H9 (cell line): ENCODE data around the gene TIGD1. TPM values are rescaled to one million over a fixed set of nuclear protein-coding genes. Genes with fewer than 3 reads are reported as not detected.

Source experiments
- DNase-seq: peaks from one replicate; pipeline ENCODE4 v3.0.0-alpha.2; 2017
- H2AFZ ChIP-seq: one replicate; pipeline ENCODE4 v1.6.1; 2013; ENCODE audit warnings: mild to moderate bottlenecking, low read length, control low read depth, moderate library complexity
- H2AK5ac ChIP-seq: 2 replicates; pipeline ENCODE4 v1.6.1; 2013; ENCODE audit warnings: low read length, control low read depth, mixed read lengths; ENCODE audit not compliant: insufficient read length
- H2BK120ac ChIP-seq: one replicate; pipeline ENCODE4 v1.6.1; 2013; ENCODE audit warnings: low read depth, mild to moderate bottlenecking, low read length, control low read depth, inconsistent platforms; ENCODE audit not compliant: poor library complexity, severe bottlenecking
- H2BK12ac ChIP-seq: 2 replicates; pipeline ENCODE4 v1.6.1; 2013; ENCODE audit warnings: low read length, control low read depth, mixed read lengths, low read depth; ENCODE audit not compliant: insufficient read length
- H2BK15ac ChIP-seq: 2 replicates; pipeline ENCODE4 v1.6.1; 2013; ENCODE audit warnings: low read depth, low read length, control low read depth
- H2BK20ac ChIP-seq: one replicate; pipeline ENCODE4 v1.6.1; 2013; ENCODE audit warnings: low read depth, mild to moderate bottlenecking, low read length, control low read depth, inconsistent platforms; ENCODE audit not compliant: poor library complexity, severe bottlenecking
- H2BK5ac ChIP-seq: 2 replicates; pipeline ENCODE4 v1.6.1; 2013; ENCODE audit warnings: low read length, control low read depth, mixed read lengths; ENCODE audit not compliant: insufficient read length
- H3K14ac ChIP-seq: 2 replicates; pipeline ENCODE4 v1.6.1; 2013; ENCODE audit warnings: low read length, control low read depth; ENCODE audit not compliant: insufficient read depth
- H3K18ac ChIP-seq: 2 replicates; pipeline ENCODE4 v1.6.1; 2013; ENCODE audit warnings: low read depth, mild to moderate bottlenecking, mixed read lengths, low read length, control low read depth; ENCODE audit not compliant: insufficient read length
- H3K23ac ChIP-seq: 2 replicates; pipeline ENCODE4 v1.6.1; 2013; ENCODE audit warnings: low read length, control low read depth, mixed read lengths, low read depth; ENCODE audit not compliant: insufficient read length
- H3K23me2 ChIP-seq: 2 replicates; pipeline ENCODE4 v1.6.1; 2013; ENCODE audit warnings: low read depth, mild to moderate bottlenecking, mixed read lengths, low read length, control low read depth; ENCODE audit not compliant: insufficient read length, poor library complexity, severe bottlenecking
- H3K27ac ChIP-seq: 2 replicates; pipeline ENCODE4 v1.5.1; 2013; ENCODE audit warnings: low read length, control low read depth, mixed read lengths, low read depth; ENCODE audit not compliant: insufficient read length
- H3K27me3 ChIP-seq: 2 replicates; pipeline ENCODE4 v1.6.1; 2013; ENCODE audit warnings: low read length, control low read depth, inconsistent platforms; ENCODE audit not compliant: insufficient read depth
- H3K4ac ChIP-seq: 2 replicates; pipeline ENCODE4 v1.6.1; 2013; ENCODE audit warnings: low read depth, mild to moderate bottlenecking, control low read depth, inconsistent platforms, low read length, moderate library complexity
- H3K4me1 ChIP-seq: 2 replicates; pipeline ENCODE4 v1.6.1; 2013; ENCODE audit warnings: low read length, control low read depth, inconsistent platforms; ENCODE audit not compliant: insufficient read depth
- H3K4me2 ChIP-seq: 2 replicates; pipeline ENCODE4 v1.6.1; 2013; ENCODE audit warnings: low read length, control low read depth, mixed read lengths; ENCODE audit not compliant: insufficient read length, insufficient read depth
- H3K56ac ChIP-seq: 2 replicates; pipeline ENCODE4 v1.6.1; 2013; ENCODE audit warnings: low read depth, mild to moderate bottlenecking, mixed read lengths, low read length, control low read depth; ENCODE audit not compliant: insufficient read length
- H3K79me1 ChIP-seq: 2 replicates; pipeline ENCODE4 v1.6.1; 2013; ENCODE audit warnings: low read depth, mild to moderate bottlenecking, moderate library complexity, low read length, control low read depth, inconsistent platforms; ENCODE audit not compliant: insufficient read depth, poor library complexity, severe bottlenecking
- H3K79me2 ChIP-seq: 2 replicates; pipeline ENCODE4 v1.6.1; 2013; ENCODE audit warnings: low read length, control low read depth, inconsistent platforms; ENCODE audit not compliant: insufficient read depth
- H3K9ac ChIP-seq: 2 replicates; pipeline ENCODE4 v1.6.1; 2013; ENCODE audit warnings: low read length, control low read depth, mixed read lengths; ENCODE audit not compliant: insufficient read length; ENCODE audit errors: extremely low read depth
- H3K9me3 ChIP-seq: one replicate; pipeline ENCODE4 v1.6.1; 2013; ENCODE audit warnings: low read depth, low read length, inconsistent platforms; ENCODE audit not compliant: control insufficient read depth
- H3T11ph ChIP-seq: one replicate; pipeline ENCODE4 v1.6.1; 2013; ENCODE audit warnings: mild to moderate bottlenecking, low read length, control low read depth, inconsistent platforms
- H4K20me1 ChIP-seq: one replicate; pipeline ENCODE4 v1.6.1; 2013; ENCODE audit not compliant: control insufficient read depth, insufficient read length, insufficient read depth
- H4K5ac ChIP-seq: 2 replicates; pipeline ENCODE4 v1.6.1; 2013; ENCODE audit warnings: low read depth, mild to moderate bottlenecking, mixed read lengths, low read length, control low read depth; ENCODE audit not compliant: insufficient read length
- H4K8ac ChIP-seq: replicated peaks from 2 replicates; pipeline ENCODE4 v1.6.1; 2013; ENCODE audit warnings: low read length, control low read depth, mixed read lengths, low read depth; ENCODE audit not compliant: insufficient read length
- H4K91ac ChIP-seq: 2 replicates; pipeline ENCODE4 v1.6.1; 2013; ENCODE audit warnings: low read depth, mild to moderate bottlenecking, moderate library complexity, mixed read lengths, low read length, control low read depth; ENCODE audit not compliant: insufficient read length
- H3K27ac Mint-ChIP-seq, 3 experiments: 2 replicates in 2 of 3; 3 replicates in 1 of 3; pipeline ENCODE4 v1.8.0; 2020 to 2021; ENCODE audit warnings: mixed read lengths in 3 of 3, mild to moderate bottlenecking in 1 of 3, moderate library complexity in 1 of 3
- H3K27me3 Mint-ChIP-seq: 2 replicates; pipeline ENCODE4 v1.8.0; 2021; ENCODE audit warnings: low read depth, mild to moderate bottlenecking, moderate library complexity, mixed read lengths
- H3K36me3 Mint-ChIP-seq, 3 experiments: 2 replicates in 2 of 3; 3 replicates in 1 of 3; pipeline ENCODE4 v1.8.0; 2020 to 2021; ENCODE audit warnings: low read depth in 3 of 3, mixed read lengths in 3 of 3; ENCODE audit not compliant: insufficient read depth in 1 of 3
- H3K4me1 Mint-ChIP-seq, 2 experiments: 2 replicates each; pipeline ENCODE4 v1.8.0; 2020; ENCODE audit warnings: mixed read lengths in 2 of 2
- H3K4me3 Mint-ChIP-seq, 2 experiments: 2 replicates in 1 of 2; 3 replicates in 1 of 2; pipeline ENCODE4 v1.8.0; 2020 to 2021; ENCODE audit warnings: mild to moderate bottlenecking in 2 of 2, mixed read lengths in 2 of 2, moderate library complexity in 1 of 2
- H3K9me3 Mint-ChIP-seq, 2 experiments: 2 replicates in 1 of 2; 3 replicates in 1 of 2; pipeline ENCODE4 v1.8.0; 2020; ENCODE audit warnings: mild to moderate bottlenecking in 2 of 2, mixed read lengths in 2 of 2, moderate library complexity in 1 of 2
- WGBS: extraction: QIAGEN DNeasy Blood & Tissue Kit; methylation state at CpG from one replicate; pipeline ENCODE4 v1.1.7; 2013; ENCODE audit warnings: missing lambda C conversion rate, low lambda C conversion rate, mixed read lengths; ENCODE audit not compliant: insufficient read length; ENCODE audit errors: extremely low coverage; 5-methylcytosine and 5-hydroxymethylcytosine counted together
- total RNA-seq: library from RNA; stranded (reverse); gene quantifications from 2 replicates; pipeline ENCODE4 v1.2.1, GENCODE V29; 2021
- TF ChIP-seq, protein P1 (sequence below): fragments of 200-600 bp; sonication (generic); conservative IDR thresholded peaks from 3 replicates; pipeline ENCODE4 v1.8.0; 2021; ENCODE audit warnings: antibody characterized with exemption, mild to moderate bottlenecking

TIGD1 gene
- total RNA-seq, 1 experiment from 2014 or later, result 6.3 TPM

DNA sequence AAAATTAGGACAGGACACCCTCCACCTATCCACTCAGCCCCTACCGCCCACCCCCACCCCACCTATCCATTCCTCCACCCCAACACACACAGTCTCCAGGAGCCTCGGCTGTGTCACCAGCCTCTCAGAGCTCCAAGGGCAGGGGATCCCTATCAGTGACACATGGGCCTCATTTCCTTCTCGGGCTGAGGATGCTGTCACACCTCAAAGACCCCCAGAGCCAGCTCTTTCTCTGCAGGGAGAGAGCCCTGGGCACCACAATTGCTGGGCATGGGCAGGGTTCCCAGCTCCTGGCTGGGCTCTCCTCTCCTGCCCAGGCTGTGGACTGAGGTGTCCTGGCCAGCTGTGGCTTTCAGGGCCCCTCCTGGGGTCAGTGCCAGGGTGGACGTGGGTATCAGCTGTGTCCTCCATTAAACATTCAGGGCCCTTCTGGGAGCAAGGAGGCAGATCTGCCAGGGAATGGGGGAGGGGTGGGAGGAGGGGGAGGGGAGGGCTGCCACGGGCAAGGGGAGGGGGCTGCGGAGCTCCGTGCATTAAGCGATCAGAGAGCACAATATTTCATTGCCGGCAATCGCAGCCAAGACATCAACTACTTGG lies 48.5 kb downstream of the TIGD1 start:
- H3K23ac ChIP-seq, result no peak overlapping the region
- H4K8ac ChIP-seq, result no peak overlapping the region
- H3K56ac ChIP-seq, result no peak overlapping the region
- H2BK12ac ChIP-seq, result no peak overlapping the region
- no peak for DNase-seq
- Mint-ChIP-seq H3K27me3 (peaks cover 75% of the 10 kb centered on the region), H3K4me3 (peak overlapping the region; percentile 69 to 91), H3K36me3 (no peaks in the 10 kb centered on the region; a peak in 1 of 7 replicates), H3K27ac (no peak overlapping the region), H3K4me1 (peaks cover 17 to 61% of the 10 kb centered on the region in 2 experiments), H3K9me3 (no peaks in the 10 kb centered on the region; a peak in 1 of 5 replicates)
- no peak overlapping the region for H3K4ac ChIP-seq
- H3K18ac ChIP-seq, result no peak overlapping the region
- H3K27ac ChIP-seq, result no peak overlapping the region
- no peak overlapping the region for H2BK15ac ChIP-seq
- H3K23me2 ChIP-seq, result peaks cover 12% of the 10 kb centered on the region
- no peaks in the 10 kb centered on the region for H3K9me3 ChIP-seq
- H2AFZ ChIP-seq, result no peak overlapping the region
- no peak overlapping the region for H3T11ph ChIP-seq
- TF ChIP-seq, protein P1, sequence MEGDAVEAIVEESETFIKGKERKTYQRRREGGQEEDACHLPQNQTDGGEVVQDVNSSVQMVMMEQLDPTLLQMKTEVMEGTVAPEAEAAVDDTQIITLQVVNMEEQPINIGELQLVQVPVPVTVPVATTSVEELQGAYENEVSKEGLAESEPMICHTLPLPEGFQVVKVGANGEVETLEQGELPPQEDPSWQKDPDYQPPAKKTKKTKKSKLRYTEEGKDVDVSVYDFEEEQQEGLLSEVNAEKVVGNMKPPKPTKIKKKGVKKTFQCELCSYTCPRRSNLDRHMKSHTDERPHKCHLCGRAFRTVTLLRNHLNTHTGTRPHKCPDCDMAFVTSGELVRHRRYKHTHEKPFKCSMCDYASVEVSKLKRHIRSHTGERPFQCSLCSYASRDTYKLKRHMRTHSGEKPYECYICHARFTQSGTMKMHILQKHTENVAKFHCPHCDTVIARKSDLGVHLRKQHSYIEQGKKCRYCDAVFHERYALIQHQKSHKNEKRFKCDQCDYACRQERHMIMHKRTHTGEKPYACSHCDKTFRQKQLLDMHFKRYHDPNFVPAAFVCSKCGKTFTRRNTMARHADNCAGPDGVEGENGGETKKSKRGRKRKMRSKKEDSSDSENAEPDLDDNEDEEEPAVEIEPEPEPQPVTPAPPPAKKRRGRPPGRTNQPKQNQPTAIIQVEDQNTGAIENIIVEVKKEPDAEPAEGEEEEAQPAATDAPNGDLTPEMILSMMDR, result no peak
- H2BK120ac ChIP-seq, result no peak overlapping the region
- WGBS, result no CpG with 5 or more reads among the region's 10 CpGs
- peaks cover 3% of the 10 kb centered on the region for H4K20me1 ChIP-seq
- H3K9ac ChIP-seq, result no peak overlapping the region
- no peaks in the 10 kb centered on the region for H3K79me1 ChIP-seq
- H3K14ac ChIP-seq, result no peak overlapping the region
- no peak overlapping the region for H2AK5ac ChIP-seq
- H4K91ac ChIP-seq, result no peak overlapping the region
- peaks cover 17% of the 10 kb centered on the region for H3K27me3 ChIP-seq
- H2BK5ac ChIP-seq, result no peak overlapping the region
- peak overlapping the region; percentile 88 for H3K4me2 ChIP-seq
- 0 out of 2 replicates have a peak, but pooled peaks cover 3% of the 10 kb centered on the region for H3K4me1 ChIP-seq
- H4K5ac ChIP-seq, result no peak overlapping the region
- no peaks in the 10 kb centered on the region for H3K79me2 ChIP-seq
- H2BK20ac ChIP-seq, result no peak overlapping the region
